H9 (cell line): ENCODE measurements around the gene ETNPPL. TPM values are rescaled to one million over a fixed set of nuclear protein-coding genes. Genes with fewer than 3 reads are reported as not detected.

Experiments
- DNase-seq: peaks from one replicate; pipeline ENCODE4 v3.0.0-alpha.2; 2017
- H2AFZ ChIP-seq: one replicate; pipeline ENCODE4 v1.6.1; 2013; ENCODE audit warnings: mild to moderate bottlenecking, low read length, control low read depth, moderate library complexity
- H2AK5ac ChIP-seq: 2 replicates; pipeline ENCODE4 v1.6.1; 2013; ENCODE audit warnings: low read length, control low read depth, mixed read lengths; ENCODE audit not compliant: insufficient read length
- H2BK120ac ChIP-seq: one replicate; pipeline ENCODE4 v1.6.1; 2013; ENCODE audit warnings: low read depth, mild to moderate bottlenecking, low read length, control low read depth, inconsistent platforms; ENCODE audit not compliant: poor library complexity, severe bottlenecking
- H2BK12ac ChIP-seq: 2 replicates; pipeline ENCODE4 v1.6.1; 2013; ENCODE audit warnings: low read length, control low read depth, mixed read lengths, low read depth; ENCODE audit not compliant: insufficient read length
- H2BK15ac ChIP-seq: 2 replicates; pipeline ENCODE4 v1.6.1; 2013; ENCODE audit warnings: low read depth, low read length, control low read depth
- H2BK20ac ChIP-seq: one replicate; pipeline ENCODE4 v1.6.1; 2013; ENCODE audit warnings: low read depth, mild to moderate bottlenecking, low read length, control low read depth, inconsistent platforms; ENCODE audit not compliant: poor library complexity, severe bottlenecking
- H2BK5ac ChIP-seq: 2 replicates; pipeline ENCODE4 v1.6.1; 2013; ENCODE audit warnings: low read length, control low read depth, mixed read lengths; ENCODE audit not compliant: insufficient read length
- H3K14ac ChIP-seq: 2 replicates; pipeline ENCODE4 v1.6.1; 2013; ENCODE audit warnings: low read length, control low read depth; ENCODE audit not compliant: insufficient read depth
- H3K18ac ChIP-seq: 2 replicates; pipeline ENCODE4 v1.6.1; 2013; ENCODE audit warnings: low read depth, mild to moderate bottlenecking, mixed read lengths, low read length, control low read depth; ENCODE audit not compliant: insufficient read length
- H3K23ac ChIP-seq: 2 replicates; pipeline ENCODE4 v1.6.1; 2013; ENCODE audit warnings: low read length, control low read depth, mixed read lengths, low read depth; ENCODE audit not compliant: insufficient read length
- H3K23me2 ChIP-seq: 2 replicates; pipeline ENCODE4 v1.6.1; 2013; ENCODE audit warnings: low read depth, mild to moderate bottlenecking, mixed read lengths, low read length, control low read depth; ENCODE audit not compliant: insufficient read length, poor library complexity, severe bottlenecking
- H3K27ac ChIP-seq: 2 replicates; pipeline ENCODE4 v1.5.1; 2013; ENCODE audit warnings: low read length, control low read depth, mixed read lengths, low read depth; ENCODE audit not compliant: insufficient read length
- H3K27me3 ChIP-seq: 2 replicates; pipeline ENCODE4 v1.6.1; 2013; ENCODE audit warnings: low read length, control low read depth, inconsistent platforms; ENCODE audit not compliant: insufficient read depth
- H3K4ac ChIP-seq: 2 replicates; pipeline ENCODE4 v1.6.1; 2013; ENCODE audit warnings: low read depth, mild to moderate bottlenecking, control low read depth, inconsistent platforms, low read length, moderate library complexity
- H3K4me1 ChIP-seq: 2 replicates; pipeline ENCODE4 v1.6.1; 2013; ENCODE audit warnings: low read length, control low read depth, inconsistent platforms; ENCODE audit not compliant: insufficient read depth
- H3K4me2 ChIP-seq: 2 replicates; pipeline ENCODE4 v1.6.1; 2013; ENCODE audit warnings: low read length, control low read depth, mixed read lengths; ENCODE audit not compliant: insufficient read length, insufficient read depth
- H3K56ac ChIP-seq: 2 replicates; pipeline ENCODE4 v1.6.1; 2013; ENCODE audit warnings: low read depth, mild to moderate bottlenecking, mixed read lengths, low read length, control low read depth; ENCODE audit not compliant: insufficient read length
- H3K79me1 ChIP-seq: 2 replicates; pipeline ENCODE4 v1.6.1; 2013; ENCODE audit warnings: low read depth, mild to moderate bottlenecking, moderate library complexity, low read length, control low read depth, inconsistent platforms; ENCODE audit not compliant: insufficient read depth, poor library complexity, severe bottlenecking
- H3K79me2 ChIP-seq: 2 replicates; pipeline ENCODE4 v1.6.1; 2013; ENCODE audit warnings: low read length, control low read depth, inconsistent platforms; ENCODE audit not compliant: insufficient read depth
- H3K9ac ChIP-seq: 2 replicates; pipeline ENCODE4 v1.6.1; 2013; ENCODE audit warnings: low read length, control low read depth, mixed read lengths; ENCODE audit not compliant: insufficient read length; ENCODE audit errors: extremely low read depth
- H3K9me3 ChIP-seq: one replicate; pipeline ENCODE4 v1.6.1; 2013; ENCODE audit warnings: low read depth, low read length, inconsistent platforms; ENCODE audit not compliant: control insufficient read depth
- H3T11ph ChIP-seq: one replicate; pipeline ENCODE4 v1.6.1; 2013; ENCODE audit warnings: mild to moderate bottlenecking, low read length, control low read depth, inconsistent platforms
- H4K20me1 ChIP-seq: one replicate; pipeline ENCODE4 v1.6.1; 2013; ENCODE audit not compliant: control insufficient read depth, insufficient read length, insufficient read depth
- H4K5ac ChIP-seq: 2 replicates; pipeline ENCODE4 v1.6.1; 2013; ENCODE audit warnings: low read depth, mild to moderate bottlenecking, mixed read lengths, low read length, control low read depth; ENCODE audit not compliant: insufficient read length
- H4K8ac ChIP-seq: replicated peaks from 2 replicates; pipeline ENCODE4 v1.6.1; 2013; ENCODE audit warnings: low read length, control low read depth, mixed read lengths, low read depth; ENCODE audit not compliant: insufficient read length
- H4K91ac ChIP-seq: 2 replicates; pipeline ENCODE4 v1.6.1; 2013; ENCODE audit warnings: low read depth, mild to moderate bottlenecking, moderate library complexity, mixed read lengths, low read length, control low read depth; ENCODE audit not compliant: insufficient read length
- H3K27ac Mint-ChIP-seq, 3 experiments: 2 replicates in 2 of 3; 3 replicates in 1 of 3; pipeline ENCODE4 v1.8.0; 2020 to 2021; ENCODE audit warnings: mixed read lengths in 3 of 3, mild to moderate bottlenecking in 1 of 3, moderate library complexity in 1 of 3
- H3K27me3 Mint-ChIP-seq: 2 replicates; pipeline ENCODE4 v1.8.0; 2021; ENCODE audit warnings: low read depth, mild to moderate bottlenecking, moderate library complexity, mixed read lengths
- H3K36me3 Mint-ChIP-seq, 3 experiments: 2 replicates in 2 of 3; 3 replicates in 1 of 3; pipeline ENCODE4 v1.8.0; 2020 to 2021; ENCODE audit warnings: low read depth in 3 of 3, mixed read lengths in 3 of 3; ENCODE audit not compliant: insufficient read depth in 1 of 3
- H3K4me1 Mint-ChIP-seq, 2 experiments: 2 replicates each; pipeline ENCODE4 v1.8.0; 2020; ENCODE audit warnings: mixed read lengths in 2 of 2
- H3K4me3 Mint-ChIP-seq, 2 experiments: 2 replicates in 1 of 2; 3 replicates in 1 of 2; pipeline ENCODE4 v1.8.0; 2020 to 2021; ENCODE audit warnings: mild to moderate bottlenecking in 2 of 2, mixed read lengths in 2 of 2, moderate library complexity in 1 of 2
- H3K9me3 Mint-ChIP-seq, 2 experiments: 2 replicates in 1 of 2; 3 replicates in 1 of 2; pipeline ENCODE4 v1.8.0; 2020; ENCODE audit warnings: mild to moderate bottlenecking in 2 of 2, mixed read lengths in 2 of 2, moderate library complexity in 1 of 2
- total RNA-seq: library from RNA; stranded (reverse); gene quantifications from 2 replicates; pipeline ENCODE4 v1.2.1, GENCODE V29; 2021
- TF ChIP-seq, protein P1 (sequence below): fragments of 200-600 bp; sonication (generic); conservative IDR thresholded peaks from 3 replicates; pipeline ENCODE4 v1.8.0; 2021; ENCODE audit warnings: antibody characterized with exemption, mild to moderate bottlenecking

The ETNPPL gene
- total RNA-seq, 1 experiment from 2014 or later = 1.3 TPM

- no peak overlapping the region for H2AFZ ChIP-seq
- TF ChIP-seq, protein P1, sequence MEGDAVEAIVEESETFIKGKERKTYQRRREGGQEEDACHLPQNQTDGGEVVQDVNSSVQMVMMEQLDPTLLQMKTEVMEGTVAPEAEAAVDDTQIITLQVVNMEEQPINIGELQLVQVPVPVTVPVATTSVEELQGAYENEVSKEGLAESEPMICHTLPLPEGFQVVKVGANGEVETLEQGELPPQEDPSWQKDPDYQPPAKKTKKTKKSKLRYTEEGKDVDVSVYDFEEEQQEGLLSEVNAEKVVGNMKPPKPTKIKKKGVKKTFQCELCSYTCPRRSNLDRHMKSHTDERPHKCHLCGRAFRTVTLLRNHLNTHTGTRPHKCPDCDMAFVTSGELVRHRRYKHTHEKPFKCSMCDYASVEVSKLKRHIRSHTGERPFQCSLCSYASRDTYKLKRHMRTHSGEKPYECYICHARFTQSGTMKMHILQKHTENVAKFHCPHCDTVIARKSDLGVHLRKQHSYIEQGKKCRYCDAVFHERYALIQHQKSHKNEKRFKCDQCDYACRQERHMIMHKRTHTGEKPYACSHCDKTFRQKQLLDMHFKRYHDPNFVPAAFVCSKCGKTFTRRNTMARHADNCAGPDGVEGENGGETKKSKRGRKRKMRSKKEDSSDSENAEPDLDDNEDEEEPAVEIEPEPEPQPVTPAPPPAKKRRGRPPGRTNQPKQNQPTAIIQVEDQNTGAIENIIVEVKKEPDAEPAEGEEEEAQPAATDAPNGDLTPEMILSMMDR = no peak
- H3K36me3 Mint-ChIP-seq = no peaks in the 10 kb centered on the region
These were observed 8.5 kb downstream of the ETNPPL start for GRCh38 chr4:108754327-108754726.

More at GRCh38 chr4:108754327-108754726, 8.5 kb downstream of the ETNPPL start:
- H3K23me2 ChIP-seq = no peaks in the 10 kb centered on the region
- no peaks in the 10 kb centered on the region for H3K27me3 Mint-ChIP-seq
- no peak overlapping the region for H3K4ac ChIP-seq
- H3K23ac ChIP-seq = no peak overlapping the region
- H4K8ac ChIP-seq = no peak overlapping the region
- no peak overlapping the region for H3K14ac ChIP-seq
- no peak overlapping the region for H3K56ac ChIP-seq
- no peaks in the 10 kb centered on the region for H3K9me3 ChIP-seq
- no peak overlapping the region for H3K27ac ChIP-seq
- no peaks in the 10 kb centered on the region for H3K79me1 ChIP-seq
- H3K79me2 ChIP-seq = no peaks in the 10 kb centered on the region
- H3K4me1 ChIP-seq = no peaks in the 10 kb centered on the region
- H3K4me1 Mint-ChIP-seq = no peaks in the 10 kb centered on the region
- no peak overlapping the region for H3K4me3 Mint-ChIP-seq
- H3K9ac ChIP-seq = no peak overlapping the region
- no peak overlapping the region for H2BK12ac ChIP-seq
- no peak overlapping the region for H2BK120ac ChIP-seq
- H4K20me1 ChIP-seq = no peaks in the 10 kb centered on the region
- H4K91ac ChIP-seq = no peak overlapping the region
- no peak overlapping the region for H2BK20ac ChIP-seq
- H3K18ac ChIP-seq = no peak overlapping the region
- no peaks in the 10 kb centered on the region for H3K27me3 ChIP-seq
- H3T11ph ChIP-seq = no peak overlapping the region
- no peak overlapping the region for H2BK5ac ChIP-seq
- no peak for DNase-seq
- no peak overlapping the region for H4K5ac ChIP-seq
- no peak overlapping the region for H3K4me2 ChIP-seq
- H2AK5ac ChIP-seq = no peak overlapping the region
- H2BK15ac ChIP-seq = no peak overlapping the region
- H3K27ac Mint-ChIP-seq = no peak overlapping the region
- H3K9me3 Mint-ChIP-seq = no peaks in the 10 kb centered on the region
